ENCODE data around the gene INKA1.

DNA sequence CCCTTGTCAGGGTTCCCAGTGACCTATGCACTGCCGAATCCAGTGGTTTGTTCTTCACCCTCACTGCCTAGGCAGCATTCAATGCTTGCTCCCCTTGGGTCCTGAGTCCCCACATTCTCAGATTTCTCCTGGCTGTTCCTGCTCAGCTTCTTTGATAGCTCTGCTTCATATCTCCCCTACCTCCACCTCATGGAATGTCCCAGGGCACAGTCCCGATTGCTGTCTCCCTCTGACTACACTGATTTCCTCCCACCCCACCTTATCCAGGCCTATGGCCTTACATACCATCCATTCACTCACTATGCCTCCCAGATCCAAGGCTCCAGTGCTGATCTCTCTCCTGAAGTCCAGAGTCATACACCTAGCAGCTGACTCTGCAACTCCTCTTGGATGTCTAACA, 1.9 kb upstream of the INKA1 start:
- TF ChIP-seq, protein P1, sequence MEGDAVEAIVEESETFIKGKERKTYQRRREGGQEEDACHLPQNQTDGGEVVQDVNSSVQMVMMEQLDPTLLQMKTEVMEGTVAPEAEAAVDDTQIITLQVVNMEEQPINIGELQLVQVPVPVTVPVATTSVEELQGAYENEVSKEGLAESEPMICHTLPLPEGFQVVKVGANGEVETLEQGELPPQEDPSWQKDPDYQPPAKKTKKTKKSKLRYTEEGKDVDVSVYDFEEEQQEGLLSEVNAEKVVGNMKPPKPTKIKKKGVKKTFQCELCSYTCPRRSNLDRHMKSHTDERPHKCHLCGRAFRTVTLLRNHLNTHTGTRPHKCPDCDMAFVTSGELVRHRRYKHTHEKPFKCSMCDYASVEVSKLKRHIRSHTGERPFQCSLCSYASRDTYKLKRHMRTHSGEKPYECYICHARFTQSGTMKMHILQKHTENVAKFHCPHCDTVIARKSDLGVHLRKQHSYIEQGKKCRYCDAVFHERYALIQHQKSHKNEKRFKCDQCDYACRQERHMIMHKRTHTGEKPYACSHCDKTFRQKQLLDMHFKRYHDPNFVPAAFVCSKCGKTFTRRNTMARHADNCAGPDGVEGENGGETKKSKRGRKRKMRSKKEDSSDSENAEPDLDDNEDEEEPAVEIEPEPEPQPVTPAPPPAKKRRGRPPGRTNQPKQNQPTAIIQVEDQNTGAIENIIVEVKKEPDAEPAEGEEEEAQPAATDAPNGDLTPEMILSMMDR (IDR thresholded peaks at IDR 0.05): no peak
- no peak for TF ChIP-seq POLR2AphosphoS5 (IDR thresholded peaks at IDR 0.05)
- TF ChIP-seq POLR2A (IDR thresholded peaks at IDR 0.05): no peak
